H1 (cell line): ENCODE results near the gene DPYD. TPM values are rescaled to one million over a fixed set of nuclear protein-coding genes. Genes with fewer than 3 reads are reported as not detected.

ENCODE experiments used
- CTCF ChIA-PET: fragments of 300-600 bp; sonication (Branson Sonifier 250); formaldehyde crosslinking; loops from one replicate; lab custom pipeline; 2021; ENCODE audit not compliant: partially characterized antibody; lab: Charles Lee
- POLR2A ChIA-PET: fragments of 300-600 bp; sonication (Branson Sonifier 250); formaldehyde crosslinking; loops from one replicate; lab custom pipeline; 2021; ENCODE audit warnings: inconsistent platforms; ENCODE audit not compliant: partially characterized antibody; lab: Charles Lee
- DNase-seq, 2 experiments: peaks; one replicate each; pipeline versions ENCODE4 v3.0.0 to v3.0.0-alpha.2; 2010 to 2022; ENCODE audit warnings: low spot score in 2 of 2, low read depth in 1 of 2, mixed read lengths in 1 of 2
- FAIRE-seq: peaks from 2 replicates; lab custom pipeline; 2011; peaks lifted over from hg19 to GRCh38; lab: Jason Lieb, UNC
- H2AFZ ChIP-seq: 2 replicates; pipeline ENCODE4 v1.8.1; 2012; ENCODE audit warnings: low read length, inconsistent platforms
- H2AK5ac ChIP-seq: 2 replicates; pipeline ENCODE4 v1.6.1; 2013; ENCODE audit warnings: low read depth, low read length
- H2BK120ac ChIP-seq: replicated peaks from 2 replicates; pipeline ENCODE3; 2013; ENCODE audit warnings: low read depth, low read length, inconsistent platforms
- H2BK12ac ChIP-seq: 2 replicates; pipeline ENCODE4 v1.6.1; 2013; ENCODE audit warnings: low read depth, low read length
- H2BK15ac ChIP-seq: 2 replicates; pipeline ENCODE4 v1.6.1; 2013; ENCODE audit warnings: low read length
- H2BK20ac ChIP-seq: 2 replicates; pipeline ENCODE4 v1.6.1; 2013; ENCODE audit warnings: low read length
- H2BK5ac ChIP-seq: 2 replicates; pipeline ENCODE4 v1.6.1; 2013; ENCODE audit warnings: low read depth, low read length
- H3K14ac ChIP-seq: 2 replicates; pipeline ENCODE4 v1.6.1; 2013; ENCODE audit warnings: inconsistent platforms; ENCODE audit not compliant: insufficient read length
- H3K18ac ChIP-seq: 2 replicates; pipeline ENCODE4 v1.6.1; 2013; ENCODE audit warnings: low read length; ENCODE audit errors: extremely low read depth
- H3K23ac ChIP-seq: 2 replicates; pipeline ENCODE4 v1.6.1; 2013; ENCODE audit warnings: inconsistent platforms; ENCODE audit not compliant: insufficient read length
- H3K23me2 ChIP-seq: 2 replicates; pipeline ENCODE4 v1.6.1; 2013; ENCODE audit warnings: low read depth, low read length
- H3K27ac ChIP-seq: 2 replicates; pipeline ENCODE4 v1.6.1; 2011; ENCODE audit warnings: low read depth, low read length, inconsistent platforms
- H3K27me3 ChIP-seq, 4 experiments: replicated peaks in 1 of 4; 1 replicate in 1 of 4; 2 replicates in 3 of 4; pipeline versions ENCODE4 v1.6.1 to v1.8.1; 2011 to 2013; ENCODE audit warnings: low read length in 3 of 4, mild to moderate bottlenecking in 3 of 4, inconsistent platforms in 2 of 4, mixed read lengths in 2 of 4, moderate library complexity in 1 of 4; ENCODE audit not compliant: control insufficient read depth in 3 of 4, insufficient read depth in 3 of 4; ENCODE audit errors: extremely low read depth in 1 of 4
- H3K36me3 ChIP-seq, 4 experiments: 2 replicates each; pipeline versions ENCODE4 v1.6.1 to v1.8.1; 2011 to 2013; ENCODE audit warnings: mild to moderate bottlenecking in 4 of 4, low read length in 3 of 4, moderate library complexity in 2 of 4, control low read depth in 1 of 4, inconsistent platforms in 1 of 4; ENCODE audit not compliant: insufficient read depth in 4 of 4, control insufficient read depth in 2 of 4
- H3K4ac ChIP-seq: replicated peaks from 2 replicates; pipeline ENCODE3; 2013; ENCODE audit warnings: low read length, low read depth, mixed read lengths, inconsistent platforms; ENCODE audit not compliant: insufficient read length
- H3K4me1 ChIP-seq, 4 experiments: replicated peaks in 1 of 4; 1 replicate in 1 of 4; 2 replicates in 3 of 4; pipeline versions ENCODE4 v1.6.1 to v1.8.1; 2011 to 2013; ENCODE audit warnings: low read length in 3 of 4, inconsistent platforms in 2 of 4, mixed read lengths in 1 of 4; ENCODE audit not compliant: insufficient read depth in 4 of 4, control insufficient read depth in 3 of 4
- H3K4me2 ChIP-seq, 2 experiments: 2 replicates each; pipeline versions ENCODE4 v1.6.1 to v1.8.1; 2011 to 2013; ENCODE audit warnings: low read depth in 2 of 2, low read length in 2 of 2, control low read depth in 1 of 2, inconsistent platforms in 1 of 2, mild to moderate bottlenecking in 1 of 2; ENCODE audit not compliant: insufficient read depth in 1 of 2
- H3K4me3 ChIP-seq, 4 experiments: fragments of 200-600, 300-600 bp in 1 of 4; sonication (generic), shearing (Covaris generic), sonication (Bioruptor Twin) in 1 of 4; 2 replicates each; pipeline versions ENCODE4 v1.5.1 to v1.8.1; 2011 to 2016; ENCODE audit warnings: low read length in 4 of 4, low read depth in 3 of 4, control low read depth in 2 of 4, inconsistent platforms in 2 of 4, mild to moderate bottlenecking in 2 of 4, mixed read lengths in 1 of 4, moderate library complexity in 1 of 4; ENCODE audit not compliant: insufficient read depth in 2 of 4; ENCODE audit errors: extremely low read depth in 1 of 4
- H3K56ac ChIP-seq: replicated peaks from 2 replicates; pipeline ENCODE3; 2013; ENCODE audit warnings: low read depth, mild to moderate bottlenecking, mixed read lengths, low read length, inconsistent platforms; ENCODE audit not compliant: insufficient read length
- H3K79me1 ChIP-seq: 2 replicates; pipeline ENCODE4 v1.6.1; 2013; ENCODE audit warnings: low read depth, low read length, control low read depth
- H3K79me2 ChIP-seq, 2 experiments: 2 replicates each; pipeline versions ENCODE4 v1.6.1 to v1.8.1; 2012 to 2013; ENCODE audit warnings: low read length in 2 of 2, mild to moderate bottlenecking in 2 of 2, inconsistent platforms in 1 of 2; ENCODE audit not compliant: insufficient read depth in 2 of 2, control insufficient read depth in 1 of 2
- H3K9ac ChIP-seq, 4 experiments: replicated peaks in 1 of 4; 1 replicate in 1 of 4; 2 replicates in 3 of 4; pipeline versions ENCODE4 v1.6.1 to v1.8.1; 2011 to 2013; ENCODE audit warnings: low read depth in 3 of 4, low read length in 3 of 4, control low read depth in 2 of 4, mild to moderate bottlenecking in 2 of 4, moderate library complexity in 2 of 4, inconsistent platforms in 1 of 4; ENCODE audit errors: extremely low read depth in 1 of 4
- H3K9me3 ChIP-seq, 2 experiments: 2 replicates each; pipeline versions ENCODE4 v1.6.1 to v1.8.1; 2012 to 2013; ENCODE audit warnings: mild to moderate bottlenecking in 2 of 2, moderate library complexity in 2 of 2, control low read depth in 1 of 2, inconsistent platforms in 1 of 2, low read depth in 1 of 2, low read length in 1 of 2, mixed read lengths in 1 of 2; ENCODE audit not compliant: insufficient read depth in 2 of 2
- H4K20me1 ChIP-seq, 2 experiments: replicated peaks in 1 of 2; 2 replicates each; pipeline versions ENCODE3 to v1.8.1; 2011 to 2013; ENCODE audit warnings: inconsistent platforms in 2 of 2, low read length in 2 of 2, mild to moderate bottlenecking in 1 of 2; ENCODE audit not compliant: insufficient read depth in 2 of 2, control insufficient read depth in 1 of 2
- H4K5ac ChIP-seq: 2 replicates; pipeline ENCODE4 v1.6.1; 2013; ENCODE audit warnings: low read length, low read depth, mixed read lengths, inconsistent platforms; ENCODE audit not compliant: insufficient read length
- H4K8ac ChIP-seq: 2 replicates; pipeline ENCODE4 v1.8.0; 2013; ENCODE audit warnings: mild to moderate bottlenecking, moderate library complexity, low read length, inconsistent platforms; ENCODE audit not compliant: insufficient read depth; ENCODE audit errors: extremely low read depth
- H4K91ac ChIP-seq: replicated peaks from 2 replicates; pipeline ENCODE3; 2013; ENCODE audit warnings: low read length, mixed read lengths, inconsistent platforms; ENCODE audit not compliant: insufficient read length
- EGR1 ChIP-seq: IDR thresholded peaks from 2 replicates; pipeline ENCODE4 v1.6.1; 2011; ENCODE audit warnings: low read depth, low read length, borderline replicate concordance
- EP300 ChIP-seq, 2 experiments: IDR thresholded peaks; 1 replicate in 1 of 2; 2 replicates in 1 of 2; pipeline ENCODE4 v1.6.1; 2011 to 2012; ENCODE audit warnings: low read depth in 2 of 2, low read length in 2 of 2, mild to moderate bottlenecking in 2 of 2, borderline replicate concordance in 1 of 2, inconsistent platforms in 1 of 2, moderate library complexity in 1 of 2
- GABPA ChIP-seq: IDR thresholded peaks from 2 replicates; pipeline ENCODE4 v1.6.1; 2011; ENCODE audit warnings: mild to moderate bottlenecking, low read length, moderate library complexity, borderline replicate concordance; ENCODE audit not compliant: insufficient read depth
- HDAC6 ChIP-seq: IDR thresholded peaks from one replicate; pipeline ENCODE4 v1.7.1; 2012; ENCODE audit warnings: low read depth, mild to moderate bottlenecking, inconsistent platforms, low read length, moderate library complexity
- KDM4A ChIP-seq: IDR thresholded peaks from one replicate; pipeline ENCODE4 v1.7.1; 2012; ENCODE audit warnings: low read depth, mild to moderate bottlenecking, moderate library complexity, low read length, inconsistent platforms; ENCODE audit not compliant: severe bottlenecking
- MAFK ChIP-seq: IDR thresholded peaks from 2 replicates; pipeline ENCODE4 v1.6.1; 2012; ENCODE audit warnings: low read depth, mild to moderate bottlenecking, improper control_type of control experiment, low read length
- POU5F1 ChIP-seq: IDR thresholded peaks from 2 replicates; pipeline ENCODE4 v1.6.1; 2011; ENCODE audit warnings: low read depth, mild to moderate bottlenecking, low read length, moderate library complexity
- SIN3A ChIP-seq, 2 experiments: IDR thresholded peaks in 1 of 2; conservative IDR thresholded peaks in 1 of 2; 2 replicates each; pipeline ENCODE4 v1.6.1; 2011 to 2012; ENCODE audit warnings: low read length in 2 of 2, improper control_type of control experiment in 1 of 2, low read depth in 1 of 2, mild to moderate bottlenecking in 1 of 2
- SP1 ChIP-seq: IDR thresholded peaks from 2 replicates; pipeline ENCODE4 v1.6.1; 2011; ENCODE audit warnings: low read depth, low read length
- SP2 ChIP-seq: IDR thresholded peaks from 2 replicates; pipeline ENCODE4 v1.6.1; 2012; ENCODE audit warnings: mild to moderate bottlenecking, low read length, inconsistent platforms
- SP4 ChIP-seq: IDR thresholded peaks from 2 replicates; pipeline ENCODE4 v1.6.1; 2012; ENCODE audit warnings: low read length, inconsistent platforms
- SUZ12 ChIP-seq: fragments of 200-600 bp; sonication (generic); IDR thresholded peaks from 2 replicates; pipeline ENCODE4 v1.6.1; 2012; ENCODE audit warnings: mild to moderate bottlenecking, inconsistent platforms, low read length, moderate library complexity, mixed read lengths
- TAF7 ChIP-seq: optimal IDR thresholded peaks from 2 replicates; pipeline ENCODE3; 2011; ENCODE audit warnings: low read depth, mild to moderate bottlenecking, inconsistent platforms, low read length, moderate library complexity, borderline replicate concordance
- USF2 ChIP-seq: IDR thresholded peaks from 2 replicates; pipeline ENCODE4 v1.6.1; 2011; ENCODE audit warnings: low read length, improper control_type of control experiment
- WGBS, 2 experiments: shearing (Covaris generic) in 1 of 2; methylation state at CpG; one replicate each; pipeline versions ENCODE4 v1.1.6 to v1.1.7; 2013 to 2015; ENCODE audit warnings: low lambda C conversion rate in 2 of 2, mixed read lengths in 2 of 2, inconsistent platforms in 1 of 2, low coverage in 1 of 2, missing lambda C conversion rate in 1 of 2; ENCODE audit not compliant: insufficient replicate concordance in 2 of 2, insufficient coverage in 1 of 2, insufficient read length in 1 of 2; ENCODE audit errors: extremely low coverage in 1 of 2, missing lambda C conversion rate in 1 of 2; 5-methylcytosine and 5-hydroxymethylcytosine counted together
- polyA plus RNA-seq, 7 experiments: library from polyadenylated mRNA; depleted of rRNA in 3 of 7; stranded (reverse) in 5 of 7; unstranded in 2 of 7; fragments of >200 nt in 5 of 7; fragments of 200-250 nt in 2 of 7; gene quantifications; 1 replicate in 5 of 7; 2 replicates in 1 of 7; 4 replicates in 1 of 7; pipeline versions ENCODE4 v1.2.1 to v1.2.3, GENCODE V29; 2011 to 2013; ENCODE audit warnings: missing spikeins in 2 of 7, mixed read lengths in 2 of 7
- total RNA-seq: library from RNA; stranded (reverse); fragmentation: NEBNext Ultra II Directional; extraction: Animal tissue kit (Norgen Biotek cat#: 25700); gene quantifications from 2 replicates; pipeline ENCODE4 v1.2.1, GENCODE V29; 2021

The DPYD gene
- total and polyA plus RNA-seq, 2 of the 8 experiments (the other 6 are each of a cell fraction or from before 2014, with no cell fraction given) = 0.29 to 0.73 TPM

GRCh38 chr1:97761637-97762036 is 159.2 kb downstream of the DPYD start:
- Histone ChIP-seq H3K14ac (no peak overlapping the region), H3K27me3 (no peaks in the 10 kb centered on the region), H4K20me1 (no peaks in the 10 kb centered on the region), H3K23me2 (no peaks in the 10 kb centered on the region), H3K36me3 (no peaks in the 10 kb centered on the region), H4K8ac (no peak overlapping the region), H3K23ac (no peak overlapping the region), H2AK5ac (no peak overlapping the region), H3K9ac (no peak overlapping the region), H3K4me3 (no peak overlapping the region), H4K91ac (no peak overlapping the region), H3K56ac (no peak overlapping the region), H4K5ac (no peak overlapping the region), H3K4me1 (no peaks in the 10 kb centered on the region), H3K4me2 (no peak overlapping the region), H2BK20ac (no peak overlapping the region), H3K9me3 (0 out of 4 replicates have a peak, but pooled peaks cover 0 to 3% of the 10 kb centered on the region in 2 experiments), H2BK5ac (no peak overlapping the region), H3K79me2 (no peaks in the 10 kb centered on the region), H3K27ac (no peak overlapping the region), H3K79me1 (no peaks in the 10 kb centered on the region), H3K4ac (no peak overlapping the region), H2BK12ac (no peak overlapping the region), H3K18ac (no peak overlapping the region), H2BK15ac (no peak overlapping the region), H2BK120ac (no peak overlapping the region), H2AFZ (no peak overlapping the region)
- CTCF ChIA-PET = no interaction called here
- 96% methylated on average over 1 of the region's 1 CpG; no CpG with 5 or more reads in 1 of the 2 experiments for WGBS, 2 experiments
- DNase-seq (no peak), FAIRE-seq (no peak)
- POLR2A ChIA-PET = no interaction called here
- TF ChIP-seq TAF7 (no peak), KDM4A (no peak), POU5F1 (no peak), SP2 (no peak), MAFK (no peak), HDAC6 (no peak), GABPA (no peak), SUZ12 (no peak), SIN3A (conservative IDR thresholded peaks at IDR 0.05 in 1 of 2, IDR thresholded peaks at IDR 0.05 in 1 of 2; ENCODE audit: low read depth in 1 of 2, low read length in 2 of 2) (no peak), EGR1 (no peak), EP300 (IDR thresholded peaks at IDR 0.05; ENCODE audit: borderline replicate concordance in 1 of 2, low read depth in 2 of 2, low read length in 2 of 2) (no peak), SP1 (no peak), USF2 (no peak), SP4 (no peak)
